Fibroblast of lung (primary cell): ENCODE measurements around the gene SLC6A20.

ENCODE experiments used
- EZH2 ChIP-seq: IDR thresholded peaks from 2 replicates; pipeline ENCODE4 v1.5.1; 2012; ENCODE audit warnings: low read length, control low read depth, mild to moderate bottlenecking; ENCODE audit errors: missing control alignments
- TF ChIP-seq, protein P1 (sequence below), 2 donors: IDR thresholded peaks in 1 of 2; conservative IDR thresholded peaks in 1 of 2; 1 replicate in 1 of 2; 2 replicates in 1 of 2; pipeline ENCODE4 v1.5.1; 2011 to 2012; ENCODE audit warnings: low read length in 2 of 2, control low read depth in 1 of 2, inconsistent platforms in 1 of 2, low read depth in 1 of 2, mild to moderate bottlenecking in 1 of 2

DNA sequence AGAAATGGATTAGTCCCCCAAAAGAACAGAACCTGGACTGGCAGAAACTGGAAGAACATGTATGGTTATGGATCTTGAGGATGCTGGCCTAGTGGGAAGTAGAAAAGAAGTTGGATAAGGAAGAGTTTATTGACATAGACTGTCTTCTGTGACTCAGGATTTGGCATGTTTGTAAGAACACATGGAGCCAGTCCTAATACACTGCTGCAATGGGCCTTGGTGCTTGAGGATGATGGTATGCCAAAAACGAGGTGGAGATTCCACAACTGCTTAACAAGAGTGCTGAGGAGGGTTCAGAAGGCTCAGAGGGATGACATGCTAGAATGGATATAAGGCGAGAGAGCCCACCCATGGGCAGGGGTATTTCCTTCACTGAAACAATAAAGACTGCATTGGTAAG, 23.2 kb upstream of the SLC6A20 start:
- TF ChIP-seq, protein P1, sequence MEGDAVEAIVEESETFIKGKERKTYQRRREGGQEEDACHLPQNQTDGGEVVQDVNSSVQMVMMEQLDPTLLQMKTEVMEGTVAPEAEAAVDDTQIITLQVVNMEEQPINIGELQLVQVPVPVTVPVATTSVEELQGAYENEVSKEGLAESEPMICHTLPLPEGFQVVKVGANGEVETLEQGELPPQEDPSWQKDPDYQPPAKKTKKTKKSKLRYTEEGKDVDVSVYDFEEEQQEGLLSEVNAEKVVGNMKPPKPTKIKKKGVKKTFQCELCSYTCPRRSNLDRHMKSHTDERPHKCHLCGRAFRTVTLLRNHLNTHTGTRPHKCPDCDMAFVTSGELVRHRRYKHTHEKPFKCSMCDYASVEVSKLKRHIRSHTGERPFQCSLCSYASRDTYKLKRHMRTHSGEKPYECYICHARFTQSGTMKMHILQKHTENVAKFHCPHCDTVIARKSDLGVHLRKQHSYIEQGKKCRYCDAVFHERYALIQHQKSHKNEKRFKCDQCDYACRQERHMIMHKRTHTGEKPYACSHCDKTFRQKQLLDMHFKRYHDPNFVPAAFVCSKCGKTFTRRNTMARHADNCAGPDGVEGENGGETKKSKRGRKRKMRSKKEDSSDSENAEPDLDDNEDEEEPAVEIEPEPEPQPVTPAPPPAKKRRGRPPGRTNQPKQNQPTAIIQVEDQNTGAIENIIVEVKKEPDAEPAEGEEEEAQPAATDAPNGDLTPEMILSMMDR (conservative IDR thresholded peaks at IDR 0.05 in 1 of 2, IDR thresholded peaks at IDR 0.05 in 1 of 2; ENCODE audit: low read depth in 1 of 2, low read length in 2 of 2), result no peak
- no peak for TF ChIP-seq EZH2
